HG03097 (cell line): Measurements from ENCODE around the gene DHX36.

Experiments
- ATAC-seq: cut with Tn5 transposase; IDR thresholded peaks from one replicate; pipeline ENCODE4 v1.9.1; 2021; ENCODE audit not compliant: unreplicated experiment, low FRiP score

DHX36 gene

GRCh38 chr3:154285221-154285620 lies 39.1 kb downstream of the DHX36 start:
- ATAC-seq, result no peak

GRCh38 chr3:154280161-154280560 lies 44.1 kb downstream of the DHX36 start:
- no peak for ATAC-seq

GRCh38 chr3:154275965-154276364 lies 48.3 kb downstream of the DHX36 start:
- no peak for ATAC-seq

- no peak for ATAC-seq
These were observed 49.0 kb downstream of the DHX36 start for GRCh38 chr3:154275292-154275691.

- ATAC-seq, result no peak
These were observed 49.9 kb downstream of the DHX36 start for GRCh38 chr3:154274348-154274747.

- ATAC-seq, result no peak
These were observed 50.9 kb downstream of the DHX36 start for GRCh38 chr3:154273381-154273780.

- ATAC-seq, result no peak
These were observed 69.8 kb downstream of the DHX36 start for GRCh38 chr3:154254527-154254926.

- peak; percentile 92 for ATAC-seq
These were observed 71.3 kb downstream of the DHX36 start for GRCh38 chr3:154252759-154253638.

GRCh38 chr3:154251610-154252009 lies 72.7 kb downstream of the DHX36 start:
- ATAC-seq, result no peak

GRCh38 chr3:154250291-154250690 lies 74.0 kb downstream of the DHX36 start:
- no peak for ATAC-seq

GRCh38 chr3:154247806-154248415 lies 76.4 kb downstream of the DHX36 start:
- ATAC-seq, result no peak

- ATAC-seq, result no peak
These were observed 79.6 kb downstream of the DHX36 start for GRCh38 chr3:154244644-154245043.

- no peak for ATAC-seq
These were observed 80.9 kb downstream of the DHX36 start for GRCh38 chr3:154243353-154243752.

GRCh38 chr3:154242766-154243165 lies 81.5 kb downstream of the DHX36 start:
- no peak for ATAC-seq

GRCh38 chr3:154241496-154241895 lies 82.8 kb downstream of the DHX36 start:
- no peak for ATAC-seq

- no peak for ATAC-seq
These were observed 84.1 kb downstream of the DHX36 start for GRCh38 chr3:154240235-154240634.

GRCh38 chr3:154236331-154236730 lies 88.0 kb downstream of the DHX36 start:
- ATAC-seq, result no peak

GRCh38 chr3:154235330-154235729 lies 89.0 kb downstream of the DHX36 start:
- no peak for ATAC-seq

- ATAC-seq, result no peak
These were observed 95.1 kb downstream of the DHX36 start for GRCh38 chr3:154229217-154229590.

GRCh38 chr3:154228561-154229216 lies 95.6 kb downstream of the DHX36 start:
- ATAC-seq, result no peak

- no peak for ATAC-seq
These were observed 96.8 kb downstream of the DHX36 start for GRCh38 chr3:154227531-154227930.

GRCh38 chr3:154225536-154225935 lies 98.8 kb downstream of the DHX36 start:
- ATAC-seq, result no peak
